Neural cell (in vitro differentiated cells): ENCODE data around the gene DR1.

Experiments
- EP300 ChIP-seq: fragments of 450-650 bp; conservative IDR thresholded peaks from 2 replicates; pipeline ENCODE4 v1.6.1; 2014; ENCODE audit warnings: antibody characterized with exemption, mild to moderate bottlenecking, moderate library complexity; ENCODE audit not compliant: poor library complexity, severe bottlenecking
- EZH2 ChIP-seq: fragments of 200-600, 300-800 bp; shearing (Covaris generic), sonication (generic); IDR thresholded peaks from 2 replicates; pipeline ENCODE4 v1.6.1; 2014; ENCODE audit warnings: antibody characterized with exemption, low read length, borderline replicate concordance, mild to moderate bottlenecking; ENCODE audit not compliant: insufficient read depth, poor library complexity, severe bottlenecking
- POLR2AphosphoS5 ChIP-seq: IDR thresholded peaks from 2 replicates; pipeline ENCODE4 v1.6.1; 2012
- RAD21 ChIP-seq: fragments of 450-650 bp; conservative IDR thresholded peaks from 2 replicates; pipeline ENCODE4 v1.6.1; 2014; ENCODE audit warnings: antibody characterized with exemption, mild to moderate bottlenecking, moderate library complexity
- SMC3 ChIP-seq: fragments of 450-650 bp; conservative IDR thresholded peaks from 2 replicates; pipeline ENCODE4 v1.6.1; 2014; ENCODE audit warnings: antibody characterized with exemption, mild to moderate bottlenecking, moderate library complexity; ENCODE audit not compliant: poor library complexity
- TAF1 ChIP-seq: IDR thresholded peaks from 2 replicates; pipeline ENCODE4 v1.6.1; 2012; ENCODE audit warnings: low read depth
- TF ChIP-seq, protein P1 (sequence below): fragments of 450-650 bp; IDR thresholded peaks from 2 replicates; pipeline ENCODE4 v1.5.1; 2014; ENCODE audit warnings: antibody characterized with exemption, mild to moderate bottlenecking, moderate library complexity; ENCODE audit not compliant: poor library complexity, severe bottlenecking
- TF ChIP-seq, protein P2 (sequence below): IDR thresholded peaks from 2 replicates; pipeline ENCODE4 v1.6.1; 2012; ENCODE audit warnings: borderline replicate concordance

DNA sequence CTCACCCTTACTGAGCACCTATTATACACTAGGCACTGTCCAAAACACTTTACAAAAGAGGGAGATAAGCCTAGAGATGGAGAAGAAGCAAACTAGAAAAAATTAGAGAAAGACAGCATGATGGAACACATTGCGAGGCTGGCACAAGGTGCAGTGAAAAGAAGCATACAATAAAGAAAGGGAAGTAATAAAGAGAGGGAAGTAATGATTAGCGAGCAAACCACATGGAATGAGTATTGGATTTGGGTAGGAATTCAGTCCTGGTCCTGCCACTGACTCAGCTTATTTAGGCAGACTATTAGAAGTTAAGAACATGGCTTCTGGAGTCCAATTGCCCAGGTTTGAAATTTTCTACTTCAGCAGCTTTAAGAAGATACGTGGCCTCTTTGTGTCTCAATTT is 69.6 kb downstream of the DR1 start:
- TF ChIP-seq EZH2 (no peak), SMC3 (no peak), RAD21 (no peak), POLR2AphosphoS5 (no peak), EP300 (no peak), TAF1 (no peak)
- TF ChIP-seq, protein P1, sequence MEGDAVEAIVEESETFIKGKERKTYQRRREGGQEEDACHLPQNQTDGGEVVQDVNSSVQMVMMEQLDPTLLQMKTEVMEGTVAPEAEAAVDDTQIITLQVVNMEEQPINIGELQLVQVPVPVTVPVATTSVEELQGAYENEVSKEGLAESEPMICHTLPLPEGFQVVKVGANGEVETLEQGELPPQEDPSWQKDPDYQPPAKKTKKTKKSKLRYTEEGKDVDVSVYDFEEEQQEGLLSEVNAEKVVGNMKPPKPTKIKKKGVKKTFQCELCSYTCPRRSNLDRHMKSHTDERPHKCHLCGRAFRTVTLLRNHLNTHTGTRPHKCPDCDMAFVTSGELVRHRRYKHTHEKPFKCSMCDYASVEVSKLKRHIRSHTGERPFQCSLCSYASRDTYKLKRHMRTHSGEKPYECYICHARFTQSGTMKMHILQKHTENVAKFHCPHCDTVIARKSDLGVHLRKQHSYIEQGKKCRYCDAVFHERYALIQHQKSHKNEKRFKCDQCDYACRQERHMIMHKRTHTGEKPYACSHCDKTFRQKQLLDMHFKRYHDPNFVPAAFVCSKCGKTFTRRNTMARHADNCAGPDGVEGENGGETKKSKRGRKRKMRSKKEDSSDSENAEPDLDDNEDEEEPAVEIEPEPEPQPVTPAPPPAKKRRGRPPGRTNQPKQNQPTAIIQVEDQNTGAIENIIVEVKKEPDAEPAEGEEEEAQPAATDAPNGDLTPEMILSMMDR = no peak
- TF ChIP-seq, protein P2, sequence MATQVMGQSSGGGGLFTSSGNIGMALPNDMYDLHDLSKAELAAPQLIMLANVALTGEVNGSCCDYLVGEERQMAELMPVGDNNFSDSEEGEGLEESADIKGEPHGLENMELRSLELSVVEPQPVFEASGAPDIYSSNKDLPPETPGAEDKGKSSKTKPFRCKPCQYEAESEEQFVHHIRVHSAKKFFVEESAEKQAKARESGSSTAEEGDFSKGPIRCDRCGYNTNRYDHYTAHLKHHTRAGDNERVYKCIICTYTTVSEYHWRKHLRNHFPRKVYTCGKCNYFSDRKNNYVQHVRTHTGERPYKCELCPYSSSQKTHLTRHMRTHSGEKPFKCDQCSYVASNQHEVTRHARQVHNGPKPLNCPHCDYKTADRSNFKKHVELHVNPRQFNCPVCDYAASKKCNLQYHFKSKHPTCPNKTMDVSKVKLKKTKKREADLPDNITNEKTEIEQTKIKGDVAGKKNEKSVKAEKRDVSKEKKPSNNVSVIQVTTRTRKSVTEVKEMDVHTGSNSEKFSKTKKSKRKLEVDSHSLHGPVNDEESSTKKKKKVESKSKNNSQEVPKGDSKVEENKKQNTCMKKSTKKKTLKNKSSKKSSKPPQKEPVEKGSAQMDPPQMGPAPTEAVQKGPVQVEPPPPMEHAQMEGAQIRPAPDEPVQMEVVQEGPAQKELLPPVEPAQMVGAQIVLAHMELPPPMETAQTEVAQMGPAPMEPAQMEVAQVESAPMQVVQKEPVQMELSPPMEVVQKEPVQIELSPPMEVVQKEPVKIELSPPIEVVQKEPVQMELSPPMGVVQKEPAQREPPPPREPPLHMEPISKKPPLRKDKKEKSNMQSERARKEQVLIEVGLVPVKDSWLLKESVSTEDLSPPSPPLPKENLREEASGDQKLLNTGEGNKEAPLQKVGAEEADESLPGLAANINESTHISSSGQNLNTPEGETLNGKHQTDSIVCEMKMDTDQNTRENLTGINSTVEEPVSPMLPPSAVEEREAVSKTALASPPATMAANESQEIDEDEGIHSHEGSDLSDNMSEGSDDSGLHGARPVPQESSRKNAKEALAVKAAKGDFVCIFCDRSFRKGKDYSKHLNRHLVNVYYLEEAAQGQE = no peak
